BJ (cell line): ENCODE data around the gene MKRN3. TPM values are rescaled to one million over a fixed set of nuclear protein-coding genes. Genes with fewer than 3 reads are reported as not detected.

Experiments
- CTCF ChIA-PET: fragments of 350-600 bp; formaldehyde crosslinking; extraction: SDS; loops from one replicate; lab custom pipeline; 2021; ENCODE audit warnings: antibody characterized with exemption, inconsistent platforms; lab: Yijun Ruan, JAX
- POLR2A ChIA-PET: fragments of 300-600 bp; sonication (Branson Sonifier 250); formaldehyde crosslinking; extraction: SDS; loops from one replicate; lab custom pipeline; 2021; ENCODE audit warnings: antibody characterized with exemption; lab: Charles Lee
- DNase-seq: peaks from one replicate; pipeline ENCODE4 v3.0.0-alpha.2; 2011; ENCODE audit warnings: low read depth
- H3K27me3 ChIP-seq: 2 replicates; pipeline ENCODE4 v1.6.0; 2011; ENCODE audit warnings: low read length; ENCODE audit not compliant: control insufficient read depth, insufficient read depth
- H3K36me3 ChIP-seq: 2 replicates; pipeline ENCODE4 v1.5.1; 2011; ENCODE audit warnings: low read length; ENCODE audit not compliant: control insufficient read depth, insufficient read depth
- H3K4me3 ChIP-seq: 2 replicates; pipeline ENCODE4 v1.5.1; 2011; ENCODE audit warnings: low read depth, mild to moderate bottlenecking, control low read depth, low read length
- polyA plus RNA-seq: library from polyadenylated mRNA; depleted of rRNA; stranded (reverse); fragments of >200 nt; gene quantifications from 2 replicates; pipeline ENCODE4 v1.2.3, GENCODE V29; 2011
- TF ChIP-seq, protein P1 (sequence below): IDR thresholded peaks from 2 replicates; pipeline ENCODE4 v1.5.1; 2011; ENCODE audit warnings: low read depth, mild to moderate bottlenecking, control low read depth, inconsistent platforms, low read length, moderate library complexity; ENCODE audit not compliant: insufficient read depth

Gene MKRN3
- polyA plus RNA-seq, 1 experiment = 0.34 TPM

- ChIA-PET CTCF (no interaction called here), POLR2A (no interaction called here)
- TF ChIP-seq, protein P1, sequence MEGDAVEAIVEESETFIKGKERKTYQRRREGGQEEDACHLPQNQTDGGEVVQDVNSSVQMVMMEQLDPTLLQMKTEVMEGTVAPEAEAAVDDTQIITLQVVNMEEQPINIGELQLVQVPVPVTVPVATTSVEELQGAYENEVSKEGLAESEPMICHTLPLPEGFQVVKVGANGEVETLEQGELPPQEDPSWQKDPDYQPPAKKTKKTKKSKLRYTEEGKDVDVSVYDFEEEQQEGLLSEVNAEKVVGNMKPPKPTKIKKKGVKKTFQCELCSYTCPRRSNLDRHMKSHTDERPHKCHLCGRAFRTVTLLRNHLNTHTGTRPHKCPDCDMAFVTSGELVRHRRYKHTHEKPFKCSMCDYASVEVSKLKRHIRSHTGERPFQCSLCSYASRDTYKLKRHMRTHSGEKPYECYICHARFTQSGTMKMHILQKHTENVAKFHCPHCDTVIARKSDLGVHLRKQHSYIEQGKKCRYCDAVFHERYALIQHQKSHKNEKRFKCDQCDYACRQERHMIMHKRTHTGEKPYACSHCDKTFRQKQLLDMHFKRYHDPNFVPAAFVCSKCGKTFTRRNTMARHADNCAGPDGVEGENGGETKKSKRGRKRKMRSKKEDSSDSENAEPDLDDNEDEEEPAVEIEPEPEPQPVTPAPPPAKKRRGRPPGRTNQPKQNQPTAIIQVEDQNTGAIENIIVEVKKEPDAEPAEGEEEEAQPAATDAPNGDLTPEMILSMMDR = no peak
These were observed 10.6 kb downstream of the MKRN3 start for GRCh38 chr15:23576061-23576460.

GRCh38 chr15:23578521-23579150 lies 13.2 kb downstream of the MKRN3 start:
- ChIA-PET CTCF (no interaction called here), POLR2A (no interaction called here)
- Histone ChIP-seq H3K27me3 (no peaks in the 10 kb centered on the region), H3K4me3 (no peak overlapping the region), H3K36me3 (no peaks in the 10 kb centered on the region)
- TF ChIP-seq, protein P1 = no peak
- no peak for DNase-seq

More at GRCh38 chr15:23576061-23576460, 10.6 kb downstream of the MKRN3 start:
- no peak for DNase-seq
- no peak overlapping the region for H3K4me3 ChIP-seq
- no peaks in the 10 kb centered on the region for H3K27me3 ChIP-seq
- H3K36me3 ChIP-seq = no peaks in the 10 kb centered on the region

- POLR2A ChIA-PET = no interaction called here
- Histone ChIP-seq H3K36me3 (no peaks in the 10 kb centered on the region), H3K27me3 (no peaks in the 10 kb centered on the region), H3K4me3 (no peak overlapping the region)
- CTCF ChIA-PET = no interaction called here
- no peak for DNase-seq
- TF ChIP-seq, protein P1 = no peak
These were observed 22.8 kb downstream of the MKRN3 start for GRCh38 chr15:23588268-23588667.

DNA sequence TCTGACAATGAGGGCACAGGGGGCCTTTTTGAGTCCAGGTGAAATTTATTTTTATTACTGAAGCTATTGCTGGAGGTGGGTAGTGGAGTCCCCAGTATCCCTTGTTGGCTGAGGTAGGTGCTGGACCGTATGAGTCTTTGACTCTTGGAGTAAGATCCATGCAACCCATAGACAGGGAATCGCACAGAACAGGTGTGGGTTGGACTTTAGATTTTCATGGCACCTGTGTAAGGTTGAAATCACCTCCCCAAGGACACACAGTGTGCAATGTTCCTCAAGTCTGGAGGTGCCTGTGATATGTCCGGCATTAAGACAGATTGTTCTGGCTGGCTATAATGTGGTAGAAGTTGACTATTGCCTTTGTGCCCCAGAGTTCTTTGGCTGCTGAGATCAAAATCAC lies 23.5 kb downstream of the MKRN3 start:
- Histone ChIP-seq H3K4me3 (no peak overlapping the region), H3K36me3 (no peaks in the 10 kb centered on the region), H3K27me3 (no peaks in the 10 kb centered on the region)
- ChIA-PET POLR2A (no interaction called here), CTCF (no interaction called here)
- TF ChIP-seq, protein P1 = no peak
- DNase-seq = no peak

DNA sequence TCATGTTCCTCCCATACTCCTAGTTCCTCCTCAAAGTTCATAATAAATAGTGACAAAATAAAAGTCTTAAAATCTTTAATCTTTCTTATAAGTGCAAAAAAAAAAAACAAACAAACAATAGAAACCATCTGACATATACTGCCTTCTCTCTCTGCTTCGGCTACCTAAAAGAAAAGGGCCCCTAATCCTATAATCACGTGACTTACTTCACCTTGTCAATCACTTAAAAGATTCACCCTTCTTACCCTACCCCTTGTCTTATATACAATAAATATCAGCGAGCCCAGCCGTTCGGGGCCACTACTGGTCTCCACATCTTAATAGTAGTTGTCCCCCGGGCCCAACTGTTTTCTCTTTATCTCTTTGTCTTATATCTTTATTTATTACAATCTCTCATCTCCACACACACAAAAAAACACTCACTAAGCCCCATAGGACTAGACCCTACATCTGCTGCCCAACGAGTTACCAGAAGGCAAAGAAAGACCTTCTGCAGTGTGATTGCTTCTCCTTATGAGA lies 28.8 kb downstream of the MKRN3 start:
- no peak for DNase-seq
- no peaks in the 10 kb centered on the region for H3K36me3 ChIP-seq
- H3K27me3 ChIP-seq = no peaks in the 10 kb centered on the region
- TF ChIP-seq, protein P1 = no peak
- CTCF ChIA-PET = no interaction called here
- POLR2A ChIA-PET = no interaction called here
- no peak overlapping the region for H3K4me3 ChIP-seq
